Measurements from ENCODE around the gene DENND1B. TPM values are rescaled to one million over a fixed set of nuclear protein-coding genes. Genes with fewer than 3 reads are reported as not detected.

DENND1B gene
- total and polyA plus RNA-seq, 2 of the 13 experiments (the other 11 are each of a cell fraction or from before 2014, with no cell fraction given): 2.6 to 5.7 TPM

GRCh38 chr1:197771904-197772556 lies 3.2 kb downstream of the DENND1B start:
- H3K4me3 ChIP-seq (replicated peaks in 1 of 3; ENCODE audit: insufficient read depth in 1 of 3, low read depth in 2 of 3, low read length in 3 of 3): no peak overlapping the region
- H3K9me3 ChIP-seq (ENCODE audit: low read length): no peaks in the 10 kb centered on the region
- WGBS (ENCODE audit: low lambda C conversion rate): 95% methylated on average over 6 of the region's 6 CpGs
- no TSS peak for BruUV-seq (replicated peaks)
- peaks cover 23% of the 10 kb centered on the region for H3K4me1 ChIP-seq (ENCODE audit: insufficient read depth, low read length)
- intact Hi-C loops (cut with micrococcal nuclease; ENCODE audit: unreplicated experiment): loop anchor here (10.0 kb wide), 1 partner anchor 93 kb away; no protein-coding TSS in a partner anchor
- no peak overlapping the region for H3K9ac ChIP-seq (ENCODE audit: insufficient read depth, low read depth, low read length)
- ChIA-PET CTCF (ENCODE audit: low intra/inter-chr PET ratio, low total read pairs) (no interaction called here), POLR2A (no interaction called here)
- no peak for DNase-seq (ENCODE audit: low spot score)
- in situ Hi-C loops (cut with HindIII; ENCODE audit: extremely low pct_ligation_motif_present, low pct_unique_long_range_greater_than_20kb): loop anchor here (10.0 kb wide), 1 partner anchor 143 kb away; the partner anchor contains the start of gene LHX9
- H3K27me3 ChIP-seq (ENCODE audit: control insufficient read depth in 1 of 2, insufficient read depth in 2 of 2, low read length in 2 of 2): no peaks in the 10 kb centered on the region
- no peak for FAIRE-seq
- H3K4me2 ChIP-seq (ENCODE audit: low read depth, low read length): no peak overlapping the region
- no peak overlapping the region for H2AFZ ChIP-seq (ENCODE audit: low read length)
- H4K20me1 ChIP-seq (ENCODE audit: insufficient read depth, low read length): no peaks in the 10 kb centered on the region
- no peaks in the 10 kb centered on the region for H3K36me3 ChIP-seq (replicated peaks in 1 of 2; ENCODE audit: control insufficient read depth in 1 of 2, insufficient read depth in 2 of 2, low read length in 2 of 2)
- no peaks in the 10 kb centered on the region for H3K79me2 ChIP-seq (ENCODE audit: insufficient read depth, low read length)
- no peak for ATAC-seq
- no peak overlapping the region for H3K27ac ChIP-seq (ENCODE audit: extremely low read length, insufficient read depth, low read length)
- TF ChIP-seq ZNF816 (CRISPR knock-in tag; IDR thresholded peaks at IDR 0.05; ENCODE audit: borderline replicate concordance) (no peak), SOX6 (IDR thresholded peaks at IDR 0.05) (no peak), SOX6 (CRISPR knock-in tag; IDR thresholded peaks at IDR 0.05) (no peak), KDM4B (CRISPR knock-in tag; IDR thresholded peaks at IDR 0.05) (no peak), EHMT2 (IDR thresholded peaks at IDR 0.05; ENCODE audit: borderline replicate concordance, low read depth, low read length) (no peak), TEF (CRISPR knock-in tag; IDR thresholded peaks at IDR 0.05) (no peak), MAF1 (CRISPR knock-in tag; IDR thresholded peaks at IDR 0.05; ENCODE audit: borderline replicate concordance) (no peak)
- TF ChIP-seq, protein P1, sequence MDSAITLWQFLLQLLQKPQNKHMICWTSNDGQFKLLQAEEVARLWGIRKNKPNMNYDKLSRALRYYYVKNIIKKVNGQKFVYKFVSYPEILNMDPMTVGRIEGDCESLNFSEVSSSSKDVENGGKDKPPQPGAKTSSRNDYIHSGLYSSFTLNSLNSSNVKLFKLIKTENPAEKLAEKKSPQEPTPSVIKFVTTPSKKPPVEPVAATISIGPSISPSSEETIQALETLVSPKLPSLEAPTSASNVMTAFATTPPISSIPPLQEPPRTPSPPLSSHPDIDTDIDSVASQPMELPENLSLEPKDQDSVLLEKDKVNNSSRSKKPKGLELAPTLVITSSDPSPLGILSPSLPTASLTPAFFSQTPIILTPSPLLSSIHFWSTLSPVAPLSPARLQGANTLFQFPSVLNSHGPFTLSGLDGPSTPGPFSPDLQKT (CRISPR knock-in tag; IDR thresholded peaks at IDR 0.05; ENCODE audit: borderline replicate concordance): no peak
- TF ChIP-seq, protein P2, sequence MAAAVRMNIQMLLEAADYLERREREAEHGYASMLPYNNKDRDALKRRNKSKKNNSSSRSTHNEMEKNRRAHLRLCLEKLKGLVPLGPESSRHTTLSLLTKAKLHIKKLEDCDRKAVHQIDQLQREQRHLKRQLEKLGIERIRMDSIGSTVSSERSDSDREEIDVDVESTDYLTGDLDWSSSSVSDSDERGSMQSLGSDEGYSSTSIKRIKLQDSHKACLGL (CRISPR knock-in tag; IDR thresholded peaks at IDR 0.05): no peak
- TF ChIP-seq, protein P3, sequence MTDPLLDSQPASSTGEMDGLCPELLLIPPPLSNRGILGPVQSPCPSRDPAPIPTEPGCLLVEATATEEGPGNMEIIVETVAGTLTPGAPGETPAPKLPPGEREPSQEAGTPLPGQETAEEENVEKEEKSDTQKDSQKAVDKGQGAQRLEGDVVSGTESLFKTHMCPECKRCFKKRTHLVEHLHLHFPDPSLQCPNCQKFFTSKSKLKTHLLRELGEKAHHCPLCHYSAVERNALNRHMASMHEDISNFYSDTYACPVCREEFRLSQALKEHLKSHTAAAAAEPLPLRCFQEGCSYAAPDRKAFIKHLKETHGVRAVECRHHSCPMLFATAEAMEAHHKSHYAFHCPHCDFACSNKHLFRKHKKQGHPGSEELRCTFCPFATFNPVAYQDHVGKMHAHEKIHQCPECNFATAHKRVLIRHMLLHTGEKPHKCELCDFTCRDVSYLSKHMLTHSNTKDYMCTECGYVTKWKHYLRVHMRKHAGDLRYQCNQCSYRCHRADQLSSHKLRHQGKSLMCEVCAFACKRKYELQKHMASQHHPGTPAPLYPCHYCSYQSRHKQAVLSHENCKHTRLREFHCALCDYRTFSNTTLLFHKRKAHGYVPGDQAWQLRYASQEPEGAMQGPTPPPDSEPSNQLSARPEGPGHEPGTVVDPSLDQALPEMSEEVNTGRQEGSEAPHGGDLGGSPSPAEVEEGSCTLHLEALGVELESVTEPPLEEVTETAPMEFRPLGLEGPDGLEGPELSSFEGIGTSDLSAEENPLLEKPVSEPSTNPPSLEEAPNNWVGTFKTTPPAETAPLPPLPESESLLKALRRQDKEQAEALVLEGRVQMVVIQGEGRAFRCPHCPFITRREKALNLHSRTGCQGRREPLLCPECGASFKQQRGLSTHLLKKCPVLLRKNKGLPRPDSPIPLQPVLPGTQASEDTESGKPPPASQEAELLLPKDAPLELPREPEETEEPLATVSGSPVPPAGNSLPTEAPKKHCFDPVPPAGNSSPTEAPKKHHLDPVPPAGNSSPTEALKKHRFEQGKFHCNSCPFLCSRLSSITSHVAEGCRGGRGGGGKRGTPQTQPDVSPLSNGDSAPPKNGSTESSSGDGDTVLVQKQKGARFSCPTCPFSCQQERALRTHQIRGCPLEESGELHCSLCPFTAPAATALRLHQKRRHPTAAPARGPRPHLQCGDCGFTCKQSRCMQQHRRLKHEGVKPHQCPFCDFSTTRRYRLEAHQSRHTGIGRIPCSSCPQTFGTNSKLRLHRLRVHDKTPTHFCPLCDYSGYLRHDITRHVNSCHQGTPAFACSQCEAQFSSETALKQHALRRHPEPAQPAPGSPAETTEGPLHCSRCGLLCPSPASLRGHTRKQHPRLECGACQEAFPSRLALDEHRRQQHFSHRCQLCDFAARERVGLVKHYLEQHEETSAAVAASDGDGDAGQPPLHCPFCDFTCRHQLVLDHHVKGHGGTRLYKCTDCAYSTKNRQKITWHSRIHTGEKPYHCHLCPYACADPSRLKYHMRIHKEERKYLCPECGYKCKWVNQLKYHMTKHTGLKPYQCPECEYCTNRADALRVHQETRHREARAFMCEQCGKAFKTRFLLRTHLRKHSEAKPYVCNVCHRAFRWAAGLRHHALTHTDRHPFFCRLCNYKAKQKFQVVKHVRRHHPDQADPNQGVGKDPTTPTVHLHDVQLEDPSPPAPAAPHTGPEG (CRISPR knock-in tag; IDR thresholded peaks at IDR 0.05): no peak
- TF ChIP-seq, protein P4, sequence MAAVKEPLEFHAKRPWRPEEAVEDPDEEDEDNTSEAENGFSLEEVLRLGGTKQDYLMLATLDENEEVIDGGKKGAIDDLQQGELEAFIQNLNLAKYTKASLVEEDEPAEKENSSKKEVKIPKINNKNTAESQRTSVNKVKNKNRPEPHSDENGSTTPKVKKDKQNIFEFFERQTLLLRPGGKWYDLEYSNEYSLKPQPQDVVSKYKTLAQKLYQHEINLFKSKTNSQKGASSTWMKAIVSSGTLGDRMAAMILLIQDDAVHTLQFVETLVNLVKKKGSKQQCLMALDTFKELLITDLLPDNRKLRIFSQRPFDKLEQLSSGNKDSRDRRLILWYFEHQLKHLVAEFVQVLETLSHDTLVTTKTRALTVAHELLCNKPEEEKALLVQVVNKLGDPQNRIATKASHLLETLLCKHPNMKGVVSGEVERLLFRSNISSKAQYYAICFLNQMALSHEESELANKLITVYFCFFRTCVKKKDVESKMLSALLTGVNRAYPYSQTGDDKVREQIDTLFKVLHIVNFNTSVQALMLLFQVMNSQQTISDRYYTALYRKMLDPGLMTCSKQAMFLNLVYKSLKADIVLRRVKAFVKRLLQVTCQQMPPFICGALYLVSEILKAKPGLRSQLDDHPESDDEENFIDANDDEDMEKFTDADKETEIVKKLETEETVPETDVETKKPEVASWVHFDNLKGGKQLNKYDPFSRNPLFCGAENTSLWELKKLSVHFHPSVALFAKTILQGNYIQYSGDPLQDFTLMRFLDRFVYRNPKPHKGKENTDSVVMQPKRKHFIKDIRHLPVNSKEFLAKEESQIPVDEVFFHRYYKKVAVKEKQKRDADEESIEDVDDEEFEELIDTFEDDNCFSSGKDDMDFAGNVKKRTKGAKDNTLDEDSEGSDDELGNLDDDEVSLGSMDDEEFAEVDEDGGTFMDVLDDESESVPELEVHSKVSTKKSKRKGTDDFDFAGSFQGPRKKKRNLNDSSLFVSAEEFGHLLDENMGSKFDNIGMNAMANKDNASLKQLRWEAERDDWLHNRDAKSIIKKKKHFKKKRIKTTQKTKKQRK (IDR thresholded peaks at IDR 0.05; ENCODE audit: low read length): no peak
